SK-N-SH treated with all-trans-retinoic acid at 6 μM for 48 hours (cell line): ENCODE measurements around the gene PLD1.

Source experiments
- ATAC-seq: fragments of 200-7000 bp; cut with Tn5 transposase; 3 replicates; pipeline ENCODE4 v1.9.1; 2020; ENCODE audit warnings: mild to moderate bottlenecking, moderate library complexity
- ARNTL ChIP-seq: fragments of 450-650 bp; formaldehyde crosslinking; IDR thresholded peaks from 2 replicates; pipeline ENCODE4 v1.5.0; 2020; ENCODE audit warnings: low read depth, mild to moderate bottlenecking, moderate library complexity, borderline replicate concordance
- BACH2 ChIP-seq: fragments of 250-450 bp; sonication (Bioruptor Pico); IDR thresholded peaks from 2 replicates; pipeline ENCODE4 v1.9.0; 2021; ENCODE audit warnings: mild to moderate bottlenecking, borderline replicate concordance
- CSDC2 ChIP-seq: fragments of 250-450 bp; sonication (Bioruptor Pico); IDR thresholded peaks from 2 replicates; pipeline ENCODE4 v1.5.0; 2020; ENCODE audit warnings: mild to moderate bottlenecking, moderate library complexity
- ESRRG ChIP-seq: fragments of 250-450 bp; sonication (Bioruptor Pico); IDR thresholded peaks from 2 replicates; pipeline ENCODE4 v1.6.1; 2021; ENCODE audit warnings: mild to moderate bottlenecking
- GLIS3 ChIP-seq: fragments of 250-450 bp; sonication (Bioruptor Pico); IDR thresholded peaks from 2 replicates; pipeline ENCODE4 v1.5.0; 2020; ENCODE audit warnings: mild to moderate bottlenecking, moderate library complexity
- ISL1 ChIP-seq: fragments of 250-450 bp; sonication (Bioruptor Pico); IDR thresholded peaks from 2 replicates; pipeline ENCODE4 v2.1.2; 2022; ENCODE audit warnings: mild to moderate bottlenecking, moderate library complexity
- RARB ChIP-seq: fragments of 250-450 bp; sonication (Bioruptor Pico); IDR thresholded peaks from 2 replicates; pipeline ENCODE4 v1.8.0; 2021; ENCODE audit warnings: mild to moderate bottlenecking, moderate library complexity
- SNAI2 ChIP-seq: fragments of 250-450 bp; sonication (Bioruptor Pico); IDR thresholded peaks from 2 replicates; pipeline ENCODE4 v1.5.0; 2020; ENCODE audit warnings: mild to moderate bottlenecking, moderate library complexity
- TCF4 ChIP-seq: fragments of 250-450 bp; sonication (Bioruptor Pico); IDR thresholded peaks from 2 replicates; pipeline ENCODE4 v1.8.0; 2021; ENCODE audit warnings: mild to moderate bottlenecking, moderate library complexity, borderline replicate concordance
- TOX ChIP-seq: fragments of 250-450 bp; sonication (Bioruptor Pico); IDR thresholded peaks from 2 replicates; pipeline ENCODE4 v1.8.0; 2021; ENCODE audit warnings: mild to moderate bottlenecking, moderate library complexity, borderline replicate concordance
- ZC3H10 ChIP-seq: fragments of 250-450 bp; sonication (Bioruptor Pico); IDR thresholded peaks from 2 replicates; pipeline ENCODE4 v1.5.1; 2021; ENCODE audit warnings: mild to moderate bottlenecking, moderate library complexity
- ZFP3 ChIP-seq: fragments of 250-450 bp; sonication (Bioruptor Pico); IDR thresholded peaks from 2 replicates; pipeline ENCODE4 v1.5.0; 2020; ENCODE audit warnings: mild to moderate bottlenecking, moderate library complexity
- ZFP30 ChIP-seq: fragments of 450-650 bp; formaldehyde crosslinking; IDR thresholded peaks from 2 replicates; pipeline ENCODE4 v1.5.0; 2022; ENCODE audit warnings: mild to moderate bottlenecking, moderate library complexity
- ZNF70 ChIP-seq: fragments of 450-650 bp; formaldehyde crosslinking; IDR thresholded peaks from 2 replicates; pipeline ENCODE4 v1.5.0; 2020; ENCODE audit warnings: mild to moderate bottlenecking, moderate library complexity
- TF ChIP-seq, protein P1 (sequence below): fragments of 250-450 bp; sonication (Bioruptor Pico); IDR thresholded peaks from 2 replicates; pipeline ENCODE4 v1.5.0; 2020; ENCODE audit warnings: mild to moderate bottlenecking, moderate library complexity
- TF ChIP-seq, protein P2 (sequence below): fragments of 250-450 bp; sonication (Bioruptor Pico); IDR thresholded peaks from 2 replicates; pipeline ENCODE4 v1.8.0; 2020; ENCODE audit warnings: mild to moderate bottlenecking, moderate library complexity, borderline replicate concordance
- TF ChIP-seq, protein P3 (sequence below): fragments of 250-450 bp; sonication (Bioruptor Pico); IDR thresholded peaks from 2 replicates; pipeline ENCODE4 v1.5.1; 2021; ENCODE audit warnings: mild to moderate bottlenecking, moderate library complexity
- TF ChIP-seq, protein P4 (sequence below): fragments of 250-450 bp; sonication (Bioruptor Pico); IDR thresholded peaks from 2 replicates; pipeline ENCODE4 v1.5.1; 2020; ENCODE audit warnings: low read depth, mild to moderate bottlenecking, moderate library complexity

Gene PLD1

DNA sequence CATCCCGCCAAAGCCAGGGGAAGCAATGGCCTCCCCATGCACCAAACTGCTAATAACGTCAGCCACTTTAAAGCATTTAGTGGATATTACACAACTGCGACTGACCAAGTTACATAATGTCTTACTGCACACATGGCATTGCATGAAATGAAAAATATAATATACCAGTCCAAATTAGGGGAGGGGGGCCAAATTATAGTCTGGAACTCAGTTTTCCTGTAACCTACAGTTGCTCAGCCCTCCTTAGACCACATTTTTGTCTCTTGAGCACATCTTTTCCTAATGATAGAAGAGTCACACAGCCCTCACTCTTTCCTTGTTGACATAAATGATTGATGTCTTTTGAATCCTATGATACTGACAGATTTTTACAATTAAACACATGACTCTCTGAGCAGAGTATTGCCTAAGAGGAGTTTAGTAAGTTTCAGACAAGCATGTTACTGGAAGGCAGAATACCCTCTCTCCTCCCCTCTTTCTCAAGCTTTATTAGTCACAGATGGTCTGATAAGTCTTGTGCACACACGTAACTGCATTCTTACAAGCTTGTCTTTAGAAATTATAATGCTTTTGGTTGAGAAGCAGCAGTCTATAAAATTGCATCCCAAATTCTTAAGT lies 1.1 kb upstream of the PLD1 start:
- peak; percentile 93 for TF ChIP-seq ISL1 (CRISPR knock-in tag)
- TF ChIP-seq TCF4 (CRISPR knock-in tag), result no peak
- TF ChIP-seq, protein P1, sequence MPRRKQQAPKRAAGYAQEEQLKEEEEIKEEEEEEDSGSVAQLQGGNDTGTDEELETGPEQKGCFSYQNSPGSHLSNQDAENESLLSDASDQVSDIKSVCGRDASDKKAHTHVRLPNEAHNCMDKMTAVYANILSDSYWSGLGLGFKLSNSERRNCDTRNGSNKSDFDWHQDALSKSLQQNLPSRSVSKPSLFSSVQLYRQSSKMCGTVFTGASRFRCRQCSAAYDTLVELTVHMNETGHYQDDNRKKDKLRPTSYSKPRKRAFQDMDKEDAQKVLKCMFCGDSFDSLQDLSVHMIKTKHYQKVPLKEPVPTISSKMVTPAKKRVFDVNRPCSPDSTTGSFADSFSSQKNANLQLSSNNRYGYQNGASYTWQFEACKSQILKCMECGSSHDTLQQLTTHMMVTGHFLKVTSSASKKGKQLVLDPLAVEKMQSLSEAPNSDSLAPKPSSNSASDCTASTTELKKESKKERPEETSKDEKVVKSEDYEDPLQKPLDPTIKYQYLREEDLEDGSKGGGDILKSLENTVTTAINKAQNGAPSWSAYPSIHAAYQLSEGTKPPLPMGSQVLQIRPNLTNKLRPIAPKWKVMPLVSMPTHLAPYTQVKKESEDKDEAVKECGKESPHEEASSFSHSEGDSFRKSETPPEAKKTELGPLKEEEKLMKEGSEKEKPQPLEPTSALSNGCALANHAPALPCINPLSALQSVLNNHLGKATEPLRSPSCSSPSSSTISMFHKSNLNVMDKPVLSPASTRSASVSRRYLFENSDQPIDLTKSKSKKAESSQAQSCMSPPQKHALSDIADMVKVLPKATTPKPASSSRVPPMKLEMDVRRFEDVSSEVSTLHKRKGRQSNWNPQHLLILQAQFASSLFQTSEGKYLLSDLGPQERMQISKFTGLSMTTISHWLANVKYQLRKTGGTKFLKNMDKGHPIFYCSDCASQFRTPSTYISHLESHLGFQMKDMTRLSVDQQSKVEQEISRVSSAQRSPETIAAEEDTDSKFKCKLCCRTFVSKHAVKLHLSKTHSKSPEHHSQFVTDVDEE (CRISPR knock-in tag), result peak; percentile 68
- TF ChIP-seq CSDC2, result no peak
- TF ChIP-seq GLIS3 (CRISPR knock-in tag), result no peak
- TF ChIP-seq ESRRG (CRISPR knock-in tag), result no peak
- TF ChIP-seq, protein P2, sequence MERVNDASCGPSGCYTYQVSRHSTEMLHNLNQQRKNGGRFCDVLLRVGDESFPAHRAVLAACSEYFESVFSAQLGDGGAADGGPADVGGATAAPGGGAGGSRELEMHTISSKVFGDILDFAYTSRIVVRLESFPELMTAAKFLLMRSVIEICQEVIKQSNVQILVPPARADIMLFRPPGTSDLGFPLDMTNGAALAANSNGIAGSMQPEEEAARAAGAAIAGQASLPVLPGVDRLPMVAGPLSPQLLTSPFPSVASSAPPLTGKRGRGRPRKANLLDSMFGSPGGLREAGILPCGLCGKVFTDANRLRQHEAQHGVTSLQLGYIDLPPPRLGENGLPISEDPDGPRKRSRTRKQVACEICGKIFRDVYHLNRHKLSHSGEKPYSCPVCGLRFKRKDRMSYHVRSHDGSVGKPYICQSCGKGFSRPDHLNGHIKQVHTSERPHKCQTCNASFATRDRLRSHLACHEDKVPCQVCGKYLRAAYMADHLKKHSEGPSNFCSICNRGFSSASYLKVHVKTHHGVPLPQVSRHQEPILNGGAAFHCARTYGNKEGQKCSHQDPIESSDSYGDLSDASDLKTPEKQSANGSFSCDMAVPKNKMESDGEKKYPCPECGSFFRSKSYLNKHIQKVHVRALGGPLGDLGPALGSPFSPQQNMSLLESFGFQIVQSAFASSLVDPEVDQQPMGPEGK (CRISPR knock-in tag), result no peak
- no peak for TF ChIP-seq ZNF70
- TF ChIP-seq ZFP3, result no peak
- TF ChIP-seq ZFP30 (CRISPR knock-in tag), result no peak
- TF ChIP-seq, protein P3, sequence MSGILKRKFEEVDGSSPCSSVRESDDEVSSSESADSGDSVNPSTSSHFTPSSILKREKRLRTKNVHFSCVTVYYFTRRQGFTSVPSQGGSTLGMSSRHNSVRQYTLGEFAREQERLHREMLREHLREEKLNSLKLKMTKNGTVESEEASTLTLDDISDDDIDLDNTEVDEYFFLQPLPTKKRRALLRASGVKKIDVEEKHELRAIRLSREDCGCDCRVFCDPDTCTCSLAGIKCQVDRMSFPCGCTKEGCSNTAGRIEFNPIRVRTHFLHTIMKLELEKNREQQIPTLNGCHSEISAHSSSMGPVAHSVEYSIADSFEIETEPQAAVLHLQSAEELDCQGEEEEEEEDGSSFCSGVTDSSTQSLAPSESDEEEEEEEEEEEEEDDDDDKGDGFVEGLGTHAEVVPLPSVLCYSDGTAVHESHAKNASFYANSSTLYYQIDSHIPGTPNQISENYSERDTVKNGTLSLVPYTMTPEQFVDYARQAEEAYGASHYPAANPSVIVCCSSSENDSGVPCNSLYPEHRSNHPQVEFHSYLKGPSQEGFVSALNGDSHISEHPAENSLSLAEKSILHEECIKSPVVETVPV, result no peak
- TF ChIP-seq ZC3H10, result no peak
- ATAC-seq, result peak; percentile 70

DNA sequence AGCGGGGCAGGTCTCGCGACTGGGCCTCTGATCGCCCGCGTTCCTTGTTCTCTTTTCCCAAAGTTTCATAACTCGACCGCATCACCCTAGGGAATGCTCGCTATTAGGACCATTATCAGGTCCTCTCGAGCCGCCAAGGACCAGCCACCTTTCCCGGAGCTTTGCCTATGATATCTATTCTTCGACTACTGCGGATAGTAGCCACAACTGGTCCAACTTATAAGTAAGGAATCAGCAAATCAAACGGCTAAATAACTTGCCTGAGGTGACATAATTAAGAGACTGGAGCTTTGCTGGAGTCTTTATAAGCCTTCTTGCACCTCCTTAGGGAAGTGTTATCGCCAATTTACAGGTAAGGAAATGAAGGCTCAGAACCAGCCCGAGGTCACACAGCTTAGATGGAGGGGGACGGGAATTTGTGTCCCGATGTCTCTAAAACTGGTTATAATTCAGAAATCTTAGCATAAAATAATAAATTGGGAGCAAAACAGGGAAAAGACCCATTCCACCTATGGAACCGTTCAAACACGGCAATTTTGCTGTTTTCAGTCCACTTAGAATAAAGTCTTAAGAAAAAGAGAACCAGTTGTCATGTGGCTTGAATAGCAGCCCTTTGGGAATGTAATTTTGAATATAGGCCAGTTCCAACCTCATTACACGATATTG lies 479 bp upstream of the PLD1 start:
- no peak for ATAC-seq

DNA sequence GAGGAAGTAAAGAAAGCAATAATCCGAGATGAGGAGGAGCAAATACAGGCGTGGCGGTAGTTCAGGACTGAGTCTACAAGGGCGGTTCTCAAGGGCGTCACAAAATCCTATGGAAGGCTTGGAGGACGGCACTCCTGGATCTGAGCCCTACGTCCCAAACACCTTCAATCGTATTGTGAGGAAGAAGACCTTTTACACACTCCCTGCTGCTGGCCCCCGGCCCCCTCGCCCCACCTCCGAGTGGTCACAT lies 747 bp downstream of the PLD1 start:
- TF ChIP-seq ARNTL (CRISPR knock-in tag) (no peak), ZFP30 (CRISPR knock-in tag) (no peak), TOX (CRISPR knock-in tag) (no peak), ZC3H10 (no peak), SNAI2 (CRISPR knock-in tag) (no peak)
- TF ChIP-seq, protein P4, sequence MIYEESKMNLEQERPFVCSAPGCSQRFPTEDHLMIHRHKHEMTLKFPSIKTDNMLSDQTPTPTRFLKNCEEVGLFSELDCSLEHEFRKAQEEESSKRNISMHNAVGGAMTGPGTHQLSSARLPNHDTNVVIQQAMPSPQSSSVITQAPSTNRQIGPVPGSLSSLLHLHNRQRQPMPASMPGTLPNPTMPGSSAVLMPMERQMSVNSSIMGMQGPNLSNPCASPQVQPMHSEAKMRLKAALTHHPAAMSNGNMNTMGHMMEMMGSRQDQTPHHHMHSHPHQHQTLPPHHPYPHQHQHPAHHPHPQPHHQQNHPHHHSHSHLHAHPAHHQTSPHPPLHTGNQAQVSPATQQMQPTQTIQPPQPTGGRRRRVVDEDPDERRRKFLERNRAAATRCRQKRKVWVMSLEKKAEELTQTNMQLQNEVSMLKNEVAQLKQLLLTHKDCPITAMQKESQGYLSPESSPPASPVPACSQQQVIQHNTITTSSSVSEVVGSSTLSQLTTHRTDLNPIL (CRISPR knock-in tag), result no peak
- TF ChIP-seq, protein P3, result no peak
- TF ChIP-seq, all 23 proteins: peak for 0
- peak; percentile 35 for ATAC-seq

More for the DNA sequence above, 479 bp upstream of the PLD1 start:
- no peak for TF ChIP-seq ZFP3

DNA sequence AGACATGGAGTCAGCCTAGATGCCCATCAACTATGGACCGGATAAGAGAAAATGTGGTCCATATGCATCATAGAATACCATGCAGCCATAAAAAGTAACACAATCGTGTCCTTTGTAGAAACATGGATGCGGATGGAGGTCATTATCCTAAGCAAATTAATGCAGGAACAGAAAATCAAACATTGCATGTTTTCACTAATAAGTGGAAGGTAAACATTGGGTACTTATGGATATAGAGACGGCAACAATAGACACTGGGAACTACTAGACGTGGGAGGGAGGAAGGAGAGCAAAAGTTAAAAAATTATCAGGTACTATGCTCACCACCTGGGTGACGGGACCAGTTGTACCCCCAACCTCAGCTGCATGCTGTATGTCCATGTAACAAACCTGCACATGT lies 2.5 kb downstream of the PLD1 start:
- no peak for ATAC-seq
- TF ChIP-seq ZFP30 (CRISPR knock-in tag) (no peak), ARNTL (CRISPR knock-in tag) (no peak), TOX (CRISPR knock-in tag) (no peak)

DNA sequence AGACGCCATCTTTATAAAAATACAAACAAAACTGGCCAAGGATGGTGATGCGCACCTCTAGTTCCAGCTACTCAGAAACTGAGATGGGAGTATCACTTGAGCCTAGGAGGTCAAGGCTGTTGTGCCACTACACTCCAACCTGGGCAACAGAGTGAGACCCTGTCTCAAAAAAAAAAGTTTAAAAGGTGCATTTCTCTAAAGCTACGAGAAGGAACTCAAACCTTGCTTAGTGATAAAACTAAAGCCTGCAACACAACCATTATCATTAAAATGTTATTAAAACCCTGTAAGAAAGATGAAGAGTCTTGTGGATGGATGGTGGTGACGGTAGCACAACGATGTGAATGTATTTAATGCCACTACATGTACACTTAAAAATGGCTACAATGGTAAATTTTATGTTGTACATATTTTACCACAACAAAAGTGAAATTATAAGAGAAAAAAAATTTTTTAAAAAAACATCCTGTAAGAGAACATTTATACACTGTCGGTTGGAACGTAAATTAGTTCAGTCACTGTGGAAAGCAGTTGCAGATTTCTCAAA lies 3.1 kb downstream of the PLD1 start:
- TF ChIP-seq CSDC2 (no peak), ESRRG (CRISPR knock-in tag) (no peak), ZFP3 (no peak), RARB (CRISPR knock-in tag) (no peak), GLIS3 (CRISPR knock-in tag) (no peak), ZC3H10 (no peak), ZNF70 (no peak), BACH2 (no peak), TOX (CRISPR knock-in tag) (no peak)
- TF ChIP-seq, protein P3, result no peak
- no peak for ATAC-seq
